Activated T-helper 17 cell treated with anti-CD3 and anti-CD28 coated beads, Interleukin-2, amount 50 U/mL, for 72 hours (primary cell): Measurements from ENCODE around the gene USO1. TPM values are rescaled to one million over a fixed set of nuclear protein-coding genes. Genes with fewer than 3 reads are reported as not detected.
"Not testable (repeated sequence)": the region's sequence is repeated elsewhere in the genome, so short reads cannot be mapped to it uniquely, and the experiment has no call there.

Experiments
- ATAC-seq: fragments of 150-1000 bp; cut with Tn5 transposase; replicated peaks from 2 replicates; pipeline ENCODE4 v1.10.0; 2021; ENCODE audit warnings: mild to moderate bottlenecking, moderate library complexity
- H3K27ac Mint-ChIP-seq: one replicate; pipeline ENCODE4 v1.8.0; 2022; ENCODE audit warnings: mixed read lengths
- H3K27me3 Mint-ChIP-seq: one replicate; pipeline ENCODE4 v1.8.0; 2022; ENCODE audit warnings: mixed read lengths
- H3K36me3 Mint-ChIP-seq: one replicate; pipeline ENCODE4 v1.8.0; 2022; ENCODE audit warnings: low read depth, mild to moderate bottlenecking, mixed read lengths
- H3K4me1 Mint-ChIP-seq: one replicate; pipeline ENCODE4 v1.8.0; 2022; ENCODE audit warnings: mixed read lengths
- H3K4me3 Mint-ChIP-seq: one replicate; pipeline ENCODE4 v1.8.0; 2022; ENCODE audit warnings: mild to moderate bottlenecking, mixed read lengths
- H3K9me3 Mint-ChIP-seq: one replicate; pipeline ENCODE4 v1.8.0; 2022; ENCODE audit warnings: mixed read lengths
- total RNA-seq, 2 donors: library from RNA; stranded (reverse); gene quantifications; one replicate each; pipeline ENCODE4 v1.2.3, GENCODE V29; 2022

USO1 gene
- total RNA-seq, 2 donors from 2014 or later: 55.8 to 66.0 TPM

DNA sequence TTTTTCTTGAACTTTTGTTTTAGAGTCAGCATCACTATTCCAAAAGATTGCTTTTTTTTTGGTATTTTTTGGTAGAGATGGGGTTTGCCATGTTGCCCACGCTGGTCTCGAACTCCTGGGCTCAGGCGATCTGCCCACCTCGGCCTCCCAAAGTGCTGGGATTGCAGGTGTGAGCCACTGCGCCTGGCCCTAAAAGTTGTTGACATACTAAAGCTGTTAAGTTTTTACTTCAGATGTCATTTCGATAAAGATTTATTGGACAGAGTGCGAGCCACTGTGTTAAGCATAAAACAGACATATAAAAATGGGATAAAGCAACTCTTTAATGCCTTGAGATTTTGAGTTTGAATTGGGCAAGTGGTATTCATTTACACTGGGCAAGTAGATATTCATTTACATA lies 28.3 kb downstream of the USO1 start:
- no peaks in the 10 kb centered on the region for H3K4me1 Mint-ChIP-seq
- H3K27ac Mint-ChIP-seq: no peak overlapping the region
- H3K27me3 Mint-ChIP-seq: no peaks in the 10 kb centered on the region
- ATAC-seq: no peak
- no peak overlapping the region for H3K4me3 Mint-ChIP-seq
- no peaks in the 10 kb centered on the region for H3K9me3 Mint-ChIP-seq
- H3K36me3 Mint-ChIP-seq: peaks cover 64% of the 10 kb centered on the region

DNA sequence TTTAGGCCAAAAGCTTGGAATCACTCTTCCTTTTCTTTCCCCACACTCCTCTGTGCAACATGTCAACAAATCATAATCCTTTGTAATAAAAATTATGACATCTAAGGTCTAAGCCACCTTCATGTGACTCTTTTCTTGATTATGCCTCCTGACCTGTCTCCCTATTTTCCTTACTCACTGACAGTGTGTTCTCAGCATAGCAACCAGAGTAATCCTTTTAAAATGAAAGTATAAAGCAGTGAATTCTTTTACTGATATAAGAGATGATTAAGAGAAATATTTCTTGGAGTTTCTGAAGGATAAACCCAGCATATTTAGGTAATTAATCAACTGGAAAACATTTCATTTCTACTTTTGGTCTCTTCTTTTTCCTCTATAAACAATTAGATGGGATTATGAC lies 44.7 kb downstream of the USO1 start:
- Mint-ChIP-seq H3K27ac (peak overlapping the region; percentile 34), H3K27me3 (no peaks in the 10 kb centered on the region), H3K4me1 (peaks cover 5% of the 10 kb centered on the region), H3K36me3 (peaks cover 78% of the 10 kb centered on the region), H3K9me3 (no peaks in the 10 kb centered on the region), H3K4me3 (no peak overlapping the region)
- no peak for ATAC-seq

DNA sequence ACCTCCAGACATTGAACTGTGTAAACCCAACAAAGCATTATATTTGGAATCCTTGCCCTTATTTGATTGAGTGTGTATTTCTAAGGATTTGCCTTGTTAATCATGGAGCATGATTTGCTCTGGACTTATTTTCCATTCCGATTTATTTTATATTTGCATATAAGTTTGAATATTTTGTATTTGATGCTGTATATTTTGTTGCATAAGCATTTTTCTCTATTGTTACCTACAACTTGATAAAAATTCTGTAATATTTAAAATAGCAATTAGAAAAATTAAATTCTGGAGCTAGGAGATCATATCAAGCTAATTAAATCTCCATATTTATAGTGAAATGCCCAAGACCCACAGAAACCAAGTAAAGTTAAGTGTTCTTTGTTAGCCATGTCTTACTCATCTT lies 47.2 kb downstream of the USO1 start:
- Mint-ChIP-seq H3K4me1 (peaks cover 5% of the 10 kb centered on the region), H3K36me3 (peaks cover 90% of the 10 kb centered on the region), H3K27ac (no peak overlapping the region), H3K4me3 (no peak overlapping the region), H3K9me3 (peaks cover 8% of the 10 kb centered on the region), H3K27me3 (no peaks in the 10 kb centered on the region)
- ATAC-seq: no peak

DNA sequence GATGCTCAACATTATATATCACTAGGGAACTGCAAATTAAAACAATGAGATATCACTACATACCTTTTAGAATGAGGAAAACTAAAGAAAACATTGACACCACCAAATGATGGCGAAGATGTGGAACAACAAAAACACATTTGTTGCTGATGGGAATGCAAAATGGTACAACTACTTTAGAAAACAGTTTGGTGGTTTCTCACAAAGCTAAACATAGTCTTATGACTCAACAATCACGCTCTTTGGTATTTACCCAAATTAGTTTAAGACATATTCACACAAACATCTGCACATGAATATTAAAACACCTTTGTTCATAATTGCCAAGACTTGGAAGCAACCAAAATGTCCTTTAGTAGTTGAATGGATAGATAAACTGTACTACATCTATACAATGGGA lies 53.2 kb downstream of the USO1 start:
- H3K9me3 Mint-ChIP-seq: peaks cover 8% of the 10 kb centered on the region
- ATAC-seq: no peak
- no peak overlapping the region for H3K27ac Mint-ChIP-seq
- H3K4me3 Mint-ChIP-seq: no peak overlapping the region
- H3K4me1 Mint-ChIP-seq: no peaks in the 10 kb centered on the region
- peaks cover 99% of the 10 kb centered on the region for H3K36me3 Mint-ChIP-seq
- H3K27me3 Mint-ChIP-seq: no peaks in the 10 kb centered on the region

DNA sequence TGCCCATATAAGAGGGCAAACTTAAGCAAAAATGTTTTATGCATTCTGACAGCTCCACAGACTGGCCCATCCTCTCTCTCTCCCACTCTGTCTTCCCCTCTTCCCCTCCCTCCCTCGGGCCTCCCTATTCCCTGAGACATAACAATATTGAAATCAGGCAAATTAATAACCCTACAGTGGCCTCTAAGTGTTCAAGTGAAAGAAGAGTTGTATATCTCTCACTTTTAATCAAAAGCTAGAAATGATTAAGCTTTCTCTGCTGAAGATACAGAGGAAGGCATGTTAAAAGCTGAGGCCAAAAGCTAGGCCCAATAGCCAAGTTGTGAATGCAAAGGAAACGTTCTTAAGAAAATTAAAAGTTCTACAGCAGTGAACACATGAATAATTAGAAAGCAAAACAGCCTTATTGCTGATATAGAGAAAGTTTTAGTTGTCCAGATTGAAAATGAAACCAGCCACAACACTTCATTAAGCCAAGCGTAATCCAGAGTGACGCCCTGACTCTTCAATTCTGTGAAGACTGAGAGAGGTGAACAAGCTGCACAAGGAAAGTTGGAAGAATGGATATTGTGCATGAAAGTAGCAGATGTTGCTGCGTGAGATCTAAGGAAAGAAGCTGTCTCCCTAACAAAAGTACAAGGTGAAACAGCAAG lies 54.9 kb downstream of the USO1 start:
- peaks cover 8% of the 10 kb centered on the region for H3K9me3 Mint-ChIP-seq
- no peaks in the 10 kb centered on the region for H3K4me1 Mint-ChIP-seq
- no peak overlapping the region for H3K27ac Mint-ChIP-seq
- peaks cover 100% of the 10 kb centered on the region for H3K36me3 Mint-ChIP-seq
- H3K4me3 Mint-ChIP-seq: no peak overlapping the region
- no peaks in the 10 kb centered on the region for H3K27me3 Mint-ChIP-seq
- ATAC-seq: peak; percentile 63

DNA sequence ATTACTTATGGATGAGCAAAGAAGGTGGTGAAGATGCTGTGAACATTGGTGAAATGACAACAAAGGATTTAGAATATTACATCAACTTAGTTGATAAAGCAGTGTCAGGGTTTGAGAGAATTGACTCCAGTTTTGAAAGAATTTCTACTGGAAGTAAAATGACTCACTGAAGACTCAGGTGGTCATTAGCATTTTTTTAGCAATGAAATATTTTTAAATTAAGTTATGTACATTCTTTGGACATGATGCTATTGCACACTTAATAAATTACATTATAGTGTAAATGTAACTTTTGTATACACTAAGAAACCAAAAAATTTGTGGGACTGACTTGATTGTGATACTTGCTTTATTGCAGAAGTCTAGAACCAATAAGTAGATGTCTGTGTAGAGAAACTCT lies 56.9 kb downstream of the USO1 start:
- no peak overlapping the region for H3K4me3 Mint-ChIP-seq

DNA sequence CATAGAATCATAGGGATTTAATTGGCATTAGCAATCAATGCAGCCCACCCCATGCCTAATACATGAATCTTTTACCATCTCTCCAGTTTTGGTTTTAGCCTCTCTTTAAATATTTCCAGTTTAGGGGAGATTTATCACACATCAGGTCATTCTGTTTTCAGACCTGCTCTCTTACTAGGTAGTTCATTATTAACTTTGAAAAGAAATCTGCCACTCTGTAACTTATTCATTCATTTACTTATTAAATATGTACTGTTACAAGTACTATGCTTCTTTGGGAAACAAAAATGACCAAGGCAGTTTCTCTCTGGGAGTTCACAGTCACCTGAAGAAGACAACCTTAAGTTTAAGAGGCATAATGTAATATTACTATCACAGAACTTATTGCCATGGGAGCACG lies 62.1 kb downstream of the USO1 start:
- H3K4me1 Mint-ChIP-seq: no peaks in the 10 kb centered on the region
- no peak overlapping the region for H3K4me3 Mint-ChIP-seq
- no peaks in the 10 kb centered on the region for H3K9me3 Mint-ChIP-seq
- no peak overlapping the region for H3K27ac Mint-ChIP-seq
- no peak for ATAC-seq
- H3K27me3 Mint-ChIP-seq: no peaks in the 10 kb centered on the region
- H3K36me3 Mint-ChIP-seq: peaks cover 92% of the 10 kb centered on the region

More for the DNA sequence above, 56.9 kb downstream of the USO1 start:
- Mint-ChIP-seq H3K36me3 (peaks cover 94% of the 10 kb centered on the region), H3K27me3 (no peaks in the 10 kb centered on the region), H3K9me3 (peaks cover under 1% of the 10 kb centered on the region), H3K4me1 (no peaks in the 10 kb centered on the region), H3K27ac (no peak overlapping the region)
- no peak for ATAC-seq

DNA sequence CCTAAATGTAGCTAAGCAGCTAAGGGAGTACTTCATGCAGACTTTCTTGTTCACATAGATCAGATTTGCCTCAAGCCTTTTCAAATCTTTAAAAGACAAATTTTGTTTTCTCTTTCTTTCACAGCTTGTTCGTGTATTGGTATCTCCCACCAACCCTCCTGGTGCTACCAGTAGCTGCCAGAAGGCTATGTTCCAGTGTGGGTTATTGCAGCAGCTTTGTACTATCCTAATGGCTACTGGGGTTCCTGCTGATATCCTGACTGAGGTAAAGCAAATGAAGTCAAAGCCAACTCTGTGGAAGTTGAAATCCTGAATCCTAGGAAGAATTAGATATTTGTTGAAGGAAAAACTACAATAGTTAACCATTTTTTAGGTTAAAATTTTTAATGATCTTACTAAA lies 62.6 kb downstream of the USO1 start:
- Mint-ChIP-seq H3K27ac (no peak overlapping the region), H3K4me3 (no peak overlapping the region), H3K4me1 (no peaks in the 10 kb centered on the region), H3K9me3 (no peaks in the 10 kb centered on the region), H3K36me3 (peaks cover 92% of the 10 kb centered on the region), H3K27me3 (no peaks in the 10 kb centered on the region)
- no peak for ATAC-seq

DNA sequence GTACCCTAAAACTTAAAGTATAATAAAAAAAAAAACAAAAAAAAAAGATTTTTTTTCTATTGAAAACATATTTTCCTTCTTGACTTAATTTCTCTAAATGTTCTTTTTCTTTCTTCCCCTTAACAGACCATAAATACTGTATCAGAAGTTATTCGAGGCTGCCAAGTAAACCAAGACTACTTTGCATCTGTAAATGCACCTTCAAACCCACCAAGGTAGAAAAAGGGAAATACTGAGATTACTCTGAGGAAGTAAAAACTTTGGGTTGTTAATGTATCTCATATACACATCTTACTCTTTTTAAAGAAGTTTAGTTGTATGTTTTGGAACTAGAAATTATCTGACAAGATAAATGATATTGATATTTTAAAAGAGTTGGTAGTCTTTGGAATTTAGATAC lies 65.6 kb downstream of the USO1 start:
- H3K9me3 Mint-ChIP-seq: no peaks in the 10 kb centered on the region
- H3K27ac Mint-ChIP-seq: no peak overlapping the region
- ATAC-seq: no peak
- peaks cover 96% of the 10 kb centered on the region for H3K36me3 Mint-ChIP-seq
- H3K4me3 Mint-ChIP-seq: no peak overlapping the region
- H3K27me3 Mint-ChIP-seq: no peaks in the 10 kb centered on the region
- no peaks in the 10 kb centered on the region for H3K4me1 Mint-ChIP-seq

DNA sequence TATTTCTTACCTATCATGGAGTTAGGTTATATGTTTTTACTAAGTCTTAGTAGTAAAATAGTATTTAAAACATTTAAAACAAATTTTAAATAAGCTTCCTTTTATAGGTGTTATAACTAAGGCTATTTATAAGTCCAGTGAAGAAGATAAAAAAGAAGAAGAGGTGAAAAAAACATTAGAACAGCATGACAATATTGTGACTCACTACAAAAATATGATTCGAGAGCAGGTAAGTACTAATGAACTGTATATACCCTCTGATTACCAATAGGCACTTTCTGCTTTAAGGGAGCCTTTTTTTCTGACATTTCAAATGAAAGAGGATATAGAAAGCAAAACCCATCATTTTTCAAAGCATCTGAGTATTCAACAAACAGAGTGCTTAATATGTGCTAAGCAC lies 76.6 kb downstream of the USO1 start:
- Mint-ChIP-seq H3K27ac (no peak overlapping the region), H3K4me3 (no peak overlapping the region), H3K36me3 (peaks cover 95% of the 10 kb centered on the region), H3K9me3 (no peaks in the 10 kb centered on the region), H3K4me1 (no peaks in the 10 kb centered on the region), H3K27me3 (no peaks in the 10 kb centered on the region)
- no peak for ATAC-seq

DNA sequence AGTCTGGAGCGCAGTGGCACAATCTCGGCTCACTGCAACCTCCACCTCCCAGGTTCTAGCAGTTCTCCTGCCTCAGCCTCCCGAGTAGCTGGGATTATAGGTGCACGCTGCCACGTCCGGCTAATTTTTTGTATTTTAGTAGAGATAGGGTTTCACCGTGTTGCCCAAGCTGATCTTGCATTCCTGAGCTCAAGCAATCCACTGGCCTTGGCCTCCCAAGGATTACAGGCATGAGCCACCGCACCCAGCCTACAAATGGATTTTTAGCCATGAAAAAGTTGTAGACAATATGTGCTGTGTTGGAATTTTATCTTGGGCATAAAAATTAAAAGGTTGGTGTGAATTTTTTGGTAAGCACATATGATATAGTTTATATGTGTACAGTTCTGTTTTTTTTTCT lies 81.7 kb downstream of the USO1 start:
- not testable (repeated sequence) for H3K4me3 Mint-ChIP-seq, H3K4me1 Mint-ChIP-seq, ATAC-seq, H3K27ac Mint-ChIP-seq, H3K9me3 Mint-ChIP-seq, H3K27me3 Mint-ChIP-seq
- H3K36me3 Mint-ChIP-seq: peaks cover 95% of the 10 kb centered on the region

DNA sequence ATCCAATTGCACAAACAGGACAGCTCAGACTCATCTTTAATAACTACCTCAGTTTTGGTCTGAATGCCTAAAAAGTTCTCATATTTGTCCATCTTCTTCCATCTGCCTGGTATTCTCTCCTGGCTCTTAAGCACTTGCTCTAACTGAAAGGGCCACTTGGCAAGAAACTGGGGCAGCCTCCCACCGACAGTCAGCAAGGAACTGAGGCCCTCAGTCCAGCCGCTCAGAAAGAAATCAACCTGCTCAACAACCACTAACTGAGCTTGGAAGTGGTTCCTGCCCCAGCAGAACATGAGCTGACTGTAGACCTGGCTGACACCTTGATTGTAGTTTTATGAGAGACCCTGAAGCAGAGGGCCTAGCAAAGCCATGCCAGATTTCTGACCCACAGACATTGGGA lies 93.5 kb downstream of the USO1 start:
- Mint-ChIP-seq H3K27me3 (no peaks in the 10 kb centered on the region), H3K36me3 (peaks cover 34% of the 10 kb centered on the region), H3K9me3 (no peaks in the 10 kb centered on the region), H3K4me1 (no peaks in the 10 kb centered on the region), H3K4me3 (no peak overlapping the region), H3K27ac (no peak overlapping the region)
- ATAC-seq: no peak

DNA sequence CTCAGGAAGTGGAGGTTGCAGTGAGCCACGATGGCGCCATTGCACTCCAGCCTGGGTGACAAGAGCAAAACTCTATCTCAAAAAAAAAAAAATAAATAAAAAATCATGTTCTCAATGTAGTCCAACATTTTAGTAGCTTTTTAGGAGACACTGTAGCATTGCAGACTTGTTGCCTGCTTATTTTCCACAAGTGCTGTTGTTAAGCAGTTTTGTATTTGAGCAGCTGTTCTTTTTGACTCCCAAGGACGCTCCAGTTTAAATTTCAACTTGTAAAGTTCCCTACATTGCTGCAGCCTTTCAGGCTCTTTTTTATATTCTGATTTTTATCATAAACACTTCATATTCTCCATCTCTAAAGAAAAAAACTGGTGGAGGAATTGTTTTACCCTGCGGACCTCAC lies 94.7 kb downstream of the USO1 start:
- peaks cover 22% of the 10 kb centered on the region for H3K36me3 Mint-ChIP-seq
- ATAC-seq: no peak
- no peaks in the 10 kb centered on the region for H3K27me3 Mint-ChIP-seq
- H3K9me3 Mint-ChIP-seq: no peaks in the 10 kb centered on the region
- no peaks in the 10 kb centered on the region for H3K4me1 Mint-ChIP-seq
- H3K27ac Mint-ChIP-seq: no peak overlapping the region
- H3K4me3 Mint-ChIP-seq: no peak overlapping the region

DNA sequence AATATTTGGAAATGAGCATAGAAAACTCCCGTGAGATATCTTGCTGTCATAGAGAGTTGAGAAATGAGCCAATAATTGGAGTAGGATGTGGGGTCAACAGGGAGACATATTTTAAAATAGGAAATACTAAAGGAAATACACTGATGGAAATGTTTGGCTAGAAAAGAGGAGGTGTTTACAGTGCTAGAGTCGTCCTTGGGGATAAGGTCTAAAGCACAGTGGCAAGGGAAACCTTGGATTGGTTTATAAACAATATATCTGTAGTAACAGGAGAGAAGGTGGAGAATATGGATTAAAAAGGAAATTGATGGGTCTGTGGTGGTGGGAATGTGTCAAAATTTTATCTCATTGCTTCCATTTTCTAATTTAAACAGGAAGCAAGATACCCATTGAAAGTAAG lies 95.8 kb downstream of the USO1 start:
- H3K27ac Mint-ChIP-seq: peak overlapping the region; percentile 65
- H3K4me3 Mint-ChIP-seq: no peak overlapping the region
- ATAC-seq: no peak
- H3K27me3 Mint-ChIP-seq: no peaks in the 10 kb centered on the region
- no peaks in the 10 kb centered on the region for H3K9me3 Mint-ChIP-seq
- no peaks in the 10 kb centered on the region for H3K4me1 Mint-ChIP-seq
- peaks cover 11% of the 10 kb centered on the region for H3K36me3 Mint-ChIP-seq

DNA sequence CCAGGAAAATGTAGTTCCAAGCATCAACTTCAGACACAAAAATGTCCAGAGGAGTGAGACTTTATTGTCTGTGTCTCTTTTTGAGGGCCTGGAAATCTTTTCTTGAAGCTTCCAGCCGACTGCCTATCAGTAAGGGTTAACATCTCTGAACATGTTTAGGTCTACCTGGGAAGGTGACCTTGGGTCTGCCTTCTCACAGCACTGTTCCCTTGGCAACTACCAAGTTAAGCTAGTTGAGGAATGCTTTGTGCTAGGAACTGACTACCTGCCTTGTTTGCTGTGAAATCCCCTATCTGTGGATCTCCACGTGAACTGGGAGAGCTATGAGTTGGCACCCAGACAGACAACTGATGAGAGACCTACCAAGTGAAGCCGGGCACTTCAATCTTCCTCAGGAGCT lies 96.3 kb downstream of the USO1 start:
- peaks cover 6% of the 10 kb centered on the region for H3K36me3 Mint-ChIP-seq
- ATAC-seq: peak; percentile 32
- H3K4me1 Mint-ChIP-seq: no peaks in the 10 kb centered on the region
- no peak overlapping the region for H3K4me3 Mint-ChIP-seq
- no peaks in the 10 kb centered on the region for H3K9me3 Mint-ChIP-seq
- H3K27ac Mint-ChIP-seq: peak overlapping the region; percentile 65
- no peaks in the 10 kb centered on the region for H3K27me3 Mint-ChIP-seq

DNA sequence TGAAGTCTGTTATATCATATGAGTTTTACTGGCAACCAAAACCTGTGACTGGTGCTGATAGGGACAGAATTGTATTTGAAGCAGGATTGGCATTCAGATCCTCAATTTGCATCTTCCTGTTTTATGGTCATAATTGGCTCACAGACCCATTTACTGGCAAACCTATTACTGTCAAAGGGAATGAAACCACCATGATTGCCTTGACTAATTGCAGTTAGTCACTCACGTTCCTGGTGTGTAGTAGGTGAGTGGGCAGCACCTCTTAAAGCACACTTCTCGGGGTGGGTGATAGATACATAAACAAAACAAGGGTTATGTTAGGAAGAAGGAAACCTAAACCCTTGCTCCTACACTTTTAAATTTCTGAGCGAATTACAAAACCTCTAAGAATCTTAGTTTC lies 96.8 kb downstream of the USO1 start:
- H3K4me3 Mint-ChIP-seq: no peak overlapping the region
- ATAC-seq: peak; percentile 76
- H3K27me3 Mint-ChIP-seq: no peaks in the 10 kb centered on the region
- H3K9me3 Mint-ChIP-seq: no peaks in the 10 kb centered on the region
- no peaks in the 10 kb centered on the region for H3K4me1 Mint-ChIP-seq
- peak overlapping the region; percentile 65 for H3K27ac Mint-ChIP-seq
- peaks cover 2% of the 10 kb centered on the region for H3K36me3 Mint-ChIP-seq
